DND-41 (cell line): Measurements from ENCODE around the gene ZBTB12.

ENCODE experiments used
- ATAC-seq: fragments of 200-7000 bp; cut with Tn5 transposase; 3 replicates; pipeline ENCODE4 v1.9.1; 2021; ENCODE audit warnings: low read depth; ENCODE audit not compliant: insufficient read depth
- DNase-seq: peaks from one replicate; pipeline ENCODE4 v3.0.0-alpha.2; 2020
- H2AFZ ChIP-seq: 2 replicates; pipeline ENCODE4 v1.6.0; 2012; ENCODE audit warnings: low read depth, low read length
- H3K27ac ChIP-seq: 2 replicates; pipeline ENCODE4 v1.5.1; 2012; ENCODE audit warnings: low read length, inconsistent platforms
- H3K27me3 ChIP-seq: fragments of 200-600 bp; sonication (generic); 2 replicates; pipeline ENCODE4 v1.6.0; 2012; ENCODE audit warnings: low read length, mild to moderate bottlenecking, inconsistent platforms; ENCODE audit not compliant: insufficient read depth, poor library complexity
- H3K36me3 ChIP-seq: 2 replicates; pipeline ENCODE4 v1.5.1; 2012; ENCODE audit warnings: low read length, inconsistent platforms; ENCODE audit not compliant: insufficient read depth
- H3K4me1 ChIP-seq: 2 replicates; pipeline ENCODE4 v1.5.1; 2012; ENCODE audit warnings: mild to moderate bottlenecking, low read length; ENCODE audit not compliant: insufficient read depth
- H3K4me2 ChIP-seq: 2 replicates; pipeline ENCODE4 v1.6.0; 2012; ENCODE audit warnings: mild to moderate bottlenecking, moderate library complexity, low read length, inconsistent platforms; ENCODE audit not compliant: insufficient read depth
- H3K4me3 ChIP-seq, 2 experiments: fragments of 200-600 bp in 1 of 2; shearing (Covaris generic) in 1 of 2; 2 replicates each; pipeline ENCODE4 v1.5.1; 2012 to 2016; ENCODE audit warnings: inconsistent platforms in 2 of 2, low read length in 2 of 2, mild to moderate bottlenecking in 2 of 2, low read depth in 1 of 2, moderate library complexity in 1 of 2
- H3K79me2 ChIP-seq: 2 replicates; pipeline ENCODE4 v1.6.0; 2012; ENCODE audit warnings: low read length, inconsistent platforms; ENCODE audit not compliant: insufficient read depth
- H3K9ac ChIP-seq: 2 replicates; pipeline ENCODE4 v1.6.0; 2012; ENCODE audit warnings: low read depth, mild to moderate bottlenecking, inconsistent platforms, low read length, moderate library complexity
- H3K9me3 ChIP-seq: 2 replicates; pipeline ENCODE4 v1.5.1; 2012; ENCODE audit warnings: low read length, moderate library complexity, mild to moderate bottlenecking, inconsistent platforms; ENCODE audit not compliant: insufficient read depth, severe bottlenecking
- H4K20me1 ChIP-seq: 2 replicates; pipeline ENCODE4 v1.6.0; 2012; ENCODE audit warnings: low read length; ENCODE audit not compliant: insufficient read depth
- CTCF ChIP-seq: IDR thresholded peaks from 2 replicates; pipeline ENCODE4 v1.5.1; 2012; ENCODE audit warnings: borderline replicate concordance, low read length, moderate library complexity, mild to moderate bottlenecking; ENCODE audit not compliant: poor library complexity, severe bottlenecking; ENCODE audit errors: extremely low read depth
- EZH2 ChIP-seq: IDR thresholded peaks from 3 replicates; pipeline ENCODE4 v1.6.1; 2012; ENCODE audit warnings: borderline replicate concordance, low read depth, mild to moderate bottlenecking, moderate library complexity, low read length, inconsistent platforms; ENCODE audit not compliant: severe bottlenecking

Gene ZBTB12

GRCh38 chr6:31874084-31874670, 27.7 kb downstream of the ZBTB12 start:
- Histone ChIP-seq H2AFZ (no peak overlapping the region), H3K79me2 (no peaks in the 10 kb centered on the region), H3K9me3 (no peaks in the 10 kb centered on the region), H3K27ac (no peak overlapping the region), H3K4me3 (no peak overlapping the region), H3K9ac (no peak overlapping the region), H3K27me3 (no peaks in the 10 kb centered on the region), H3K4me2 (no peak overlapping the region), H4K20me1 (no peaks in the 10 kb centered on the region), H3K4me1 (no peaks in the 10 kb centered on the region), H3K36me3 (no peaks in the 10 kb centered on the region)
- ATAC-seq, result no peak
- TF ChIP-seq CTCF (no peak), EZH2 (no peak)
- no peak for DNase-seq

- Histone ChIP-seq H4K20me1 (no peaks in the 10 kb centered on the region), H3K27ac (no peak overlapping the region), H3K36me3 (no peaks in the 10 kb centered on the region), H3K9ac (no peak overlapping the region), H3K79me2 (no peaks in the 10 kb centered on the region), H3K9me3 (no peaks in the 10 kb centered on the region), H2AFZ (no peak overlapping the region), H3K4me1 (no peaks in the 10 kb centered on the region), H3K27me3 (no peaks in the 10 kb centered on the region), H3K4me3 (no peak overlapping the region), H3K4me2 (no peak overlapping the region)
- DNase-seq (no peak), ATAC-seq (no peak)
- TF ChIP-seq CTCF (no peak), EZH2 (no peak)
Observed at GRCh38 chr6:31871046-31871659, 30.7 kb downstream of the ZBTB12 start.

- Histone ChIP-seq H4K20me1 (no peaks in the 10 kb centered on the region), H3K9me3 (no peaks in the 10 kb centered on the region), H3K4me2 (no peak overlapping the region), H3K9ac (no peak overlapping the region), H3K27me3 (no peaks in the 10 kb centered on the region), H2AFZ (no peak overlapping the region), H3K79me2 (no peaks in the 10 kb centered on the region), H3K27ac (no peak overlapping the region), H3K4me1 (0 out of 2 replicates have a peak, but pooled peaks cover 1% of the 10 kb centered on the region), H3K4me3 (no peak overlapping the region), H3K36me3 (no peaks in the 10 kb centered on the region)
- DNase-seq, result no peak
- TF ChIP-seq EZH2 (no peak), CTCF (peak; percentile 47)
- peak; percentile 70 for ATAC-seq
Observed at GRCh38 chr6:31870385-31870921, 31.4 kb downstream of the ZBTB12 start.
